HCT116 (cell line): ENCODE measurements around the gene SECTM1.
A peak's percentile ranks its signal among the peaks of the same experiment; 100 is the strongest.

Experiments used
- EZH2 ChIP-seq: fragments of 200-600 bp; sonication (generic); IDR thresholded peaks from 2 replicates; pipeline ENCODE4 v1.6.1; 2017; ENCODE audit warnings: antibody characterized with exemption, mixed run types
- EZH2phosphoT487 ChIP-seq: fragments of 200-600 bp; IDR thresholded peaks from 2 replicates; pipeline ENCODE4 v1.6.1; 2018; ENCODE audit warnings: antibody characterized with exemption, borderline replicate concordance
- POLR2A ChIP-seq: IDR thresholded peaks from 2 replicates; pipeline ENCODE4 v1.7.0; 2011; ENCODE audit warnings: borderline replicate concordance; ENCODE audit not compliant: insufficient read depth, insufficient read length; ENCODE audit errors: extremely low read depth
- POLR2AphosphoS5 ChIP-seq: IDR thresholded peaks from 2 replicates; pipeline ENCODE4 v1.6.1; 2011; ENCODE audit warnings: mild to moderate bottlenecking, low read depth, low read length, moderate library complexity
- RAD21 ChIP-seq: IDR thresholded peaks from 2 replicates; pipeline ENCODE4 v1.6.1; 2012; ENCODE audit warnings: low read depth, mild to moderate bottlenecking
- ZNF274 ChIP-seq: fragments of 200-500 bp; sonication (Bioruptor generic); IDR thresholded peaks from 2 replicates; pipeline ENCODE4 v1.6.1; 2014; ENCODE audit warnings: mild to moderate bottlenecking, low read depth, low read length, inconsistent platforms
- TF ChIP-seq, protein P1 (sequence below), 3 experiments: fragments of 200-600 bp in 1 of 3; sonication (generic) in 1 of 3; IDR thresholded peaks in 2 of 3; conservative IDR thresholded peaks in 1 of 3; 2 replicates each; pipeline ENCODE4 v1.5.1; 2012 to 2017; ENCODE audit warnings: low read depth in 2 of 3, low read length in 2 of 3, antibody characterized with exemption in 1 of 3, borderline replicate concordance in 1 of 3, control low read depth in 1 of 3, mild to moderate bottlenecking in 1 of 3, mixed read lengths in 1 of 3, mixed run types in 1 of 3, moderate library complexity in 1 of 3; ENCODE audit not compliant: insufficient read depth in 1 of 3

GRCh38 chr17:82351713-82352488, 18.3 kb upstream of the SECTM1 start:
- TF ChIP-seq ZNF274 = no peak
- TF ChIP-seq EZH2 = no peak
- no peak for TF ChIP-seq POLR2AphosphoS5
- peak; percentile 100 for TF ChIP-seq RAD21
- no peak for TF ChIP-seq POLR2A
- TF ChIP-seq EZH2phosphoT487 = no peak
- TF ChIP-seq, protein P1, sequence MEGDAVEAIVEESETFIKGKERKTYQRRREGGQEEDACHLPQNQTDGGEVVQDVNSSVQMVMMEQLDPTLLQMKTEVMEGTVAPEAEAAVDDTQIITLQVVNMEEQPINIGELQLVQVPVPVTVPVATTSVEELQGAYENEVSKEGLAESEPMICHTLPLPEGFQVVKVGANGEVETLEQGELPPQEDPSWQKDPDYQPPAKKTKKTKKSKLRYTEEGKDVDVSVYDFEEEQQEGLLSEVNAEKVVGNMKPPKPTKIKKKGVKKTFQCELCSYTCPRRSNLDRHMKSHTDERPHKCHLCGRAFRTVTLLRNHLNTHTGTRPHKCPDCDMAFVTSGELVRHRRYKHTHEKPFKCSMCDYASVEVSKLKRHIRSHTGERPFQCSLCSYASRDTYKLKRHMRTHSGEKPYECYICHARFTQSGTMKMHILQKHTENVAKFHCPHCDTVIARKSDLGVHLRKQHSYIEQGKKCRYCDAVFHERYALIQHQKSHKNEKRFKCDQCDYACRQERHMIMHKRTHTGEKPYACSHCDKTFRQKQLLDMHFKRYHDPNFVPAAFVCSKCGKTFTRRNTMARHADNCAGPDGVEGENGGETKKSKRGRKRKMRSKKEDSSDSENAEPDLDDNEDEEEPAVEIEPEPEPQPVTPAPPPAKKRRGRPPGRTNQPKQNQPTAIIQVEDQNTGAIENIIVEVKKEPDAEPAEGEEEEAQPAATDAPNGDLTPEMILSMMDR (IDR thresholded peaks at IDR 0.05 in 2 of 3, conservative IDR thresholded peaks at IDR 0.05 in 1 of 3; ENCODE audit: borderline replicate concordance in 1 of 3, insufficient read depth in 1 of 3, low read depth in 2 of 3, low read length in 2 of 3) = peak; percentile 97 to 99 (median 98)
